GM12878 (cell line): ENCODE results near the gene SEC16A. TPM values are rescaled to one million over a fixed set of nuclear protein-coding genes. Genes with fewer than 3 reads are reported as not detected.

Source experiments
- CEBPZ ChIP-seq: fragments of 150-350 bp; IDR thresholded peaks from 2 replicates; pipeline ENCODE4 v1.6.1; 2016; ENCODE audit warnings: low read depth, low read length
- CTCF ChIP-seq, 3 experiments: IDR thresholded peaks in 2 of 3; conservative IDR thresholded peaks in 1 of 3; 2 replicates each; pipeline ENCODE4 v1.5.1; 2011; ENCODE audit warnings: low read depth in 3 of 3, low read length in 3 of 3, mild to moderate bottlenecking in 3 of 3, control low read depth in 2 of 3, moderate library complexity in 2 of 3, inconsistent platforms in 1 of 3, mixed read lengths in 1 of 3; ENCODE audit not compliant: control insufficient read depth in 2 of 3, insufficient read depth in 1 of 3; ENCODE audit errors: extremely low read depth in 1 of 3
- NKRF ChIP-seq: fragments of 450-650 bp; conservative IDR thresholded peaks from 2 replicates; pipeline ENCODE4 v1.6.1; 2017; ENCODE audit warnings: mild to moderate bottlenecking, moderate library complexity
- SP1 ChIP-seq: IDR thresholded peaks from one replicate; pipeline ENCODE4 v1.6.1; 2011; ENCODE audit warnings: low read depth, low read length
- polyA plus RNA-seq, 11 experiments: library from polyadenylated mRNA; depleted of rRNA in 4 of 11; unstranded in 6 of 11; stranded (reverse) in 5 of 11; fragments of >200 nt; fragmentation: Nextera tagmentation in 4 of 11; fragmentation: Illumina TruSeq in 1 of 11; extraction: Ambion mirVana in 4 of 11; extraction: Trizol in 1 of 11; gene quantifications; 1 replicate in 1 of 11; 2 replicates in 10 of 11; pipeline versions ENCODE4 v1.2.1 to v1.2.3, GENCODE V29; 2011 to 2016; ENCODE audit warnings: inconsistent platforms in 2 of 11, missing spikeins in 2 of 11, low read depth in 1 of 11
- total RNA-seq, 4 experiments: library from RNA; depleted of rRNA in 3 of 4; stranded (reverse); fragments of >200 nt in 3 of 4; fragmentation: Illumina TruSeq in 1 of 4; extraction: Trizol in 1 of 4; gene quantifications; 2 replicates each; pipeline versions ENCODE4 v1.2.1 to v1.2.3, GENCODE V29; 2013 to 2021

SEC16A gene
- total and polyA plus RNA-seq, 10 of the 15 experiments (the other 5 are each of a cell fraction or from before 2014, with no cell fraction given), result 9.9 to 59.1 (median 21.7) TPM

- TF ChIP-seq CEBPZ (no peak), SP1 (no peak), NKRF (no peak), CTCF (IDR thresholded peaks at IDR 0.05 in 2 of 3, conservative IDR thresholded peaks at IDR 0.05 in 1 of 3; ENCODE audit: control insufficient read depth in 2 of 3, extremely low read depth in 1 of 3, insufficient read depth in 1 of 3, low read depth in 3 of 3, low read length in 3 of 3) (no peak)
Measured at GRCh38 chr9:136515276-136515675, 32.4 kb upstream of the SEC16A start (continued).
